CD8-positive, alpha-beta memory T cell (primary cell): ENCODE measurements around the gene INHA. TPM values are rescaled to one million over a fixed set of nuclear protein-coding genes. Genes with fewer than 3 reads are reported as not detected.

Experiments used
- CTCF ChIA-PET: fragments of 350-600 bp; sonication (Branson Sonifier 250); formaldehyde crosslinking; loops from one replicate; lab custom pipeline; 2021; ENCODE audit warnings: antibody characterized with exemption; lab: Charles Lee
- POLR2A ChIA-PET: fragments of 350-600 bp; sonication (Branson Sonifier 250); formaldehyde crosslinking; loops from one replicate; lab custom pipeline; 2021; ENCODE audit warnings: antibody characterized with exemption; lab: Charles Lee
- DNase-seq, 5 donors: peaks; one replicate each; pipeline versions ENCODE4 v3.0.0 to v3.0.0-alpha.2; 2020 to 2022; ENCODE audit warnings: mixed read lengths in 1 of 5
- H3K27ac ChIP-seq: one replicate; pipeline ENCODE4 v1.7.0; 2013; ENCODE audit warnings: low read depth, mild to moderate bottlenecking, low read length, moderate library complexity
- H3K27me3 ChIP-seq: 2 replicates; pipeline ENCODE4 v1.7.0; 2013; ENCODE audit warnings: low read length, mild to moderate bottlenecking; ENCODE audit not compliant: insufficient read depth, poor library complexity, severe bottlenecking
- H3K36me3 ChIP-seq: 2 replicates; pipeline ENCODE4 v1.7.0; 2013; ENCODE audit warnings: mild to moderate bottlenecking, low read length, moderate library complexity; ENCODE audit not compliant: insufficient read depth
- H3K4me1 ChIP-seq: 2 replicates; pipeline ENCODE4 v1.7.0; 2013; ENCODE audit warnings: mild to moderate bottlenecking, low read length, moderate library complexity; ENCODE audit not compliant: insufficient read depth
- H3K4me3 ChIP-seq: 2 replicates; pipeline ENCODE4 v1.7.0; 2013; ENCODE audit warnings: mild to moderate bottlenecking, low read length
- H3K9me3 ChIP-seq: 2 replicates; pipeline ENCODE4 v1.7.0; 2013; ENCODE audit warnings: mild to moderate bottlenecking, low read length
- H3K27ac Mint-ChIP-seq, 8 donors: one replicate each; pipeline ENCODE4 v1.8.0; 2020 to 2021; ENCODE audit warnings: mixed read lengths in 8 of 8, mild to moderate bottlenecking in 6 of 8, inconsistent platforms in 3 of 8, moderate library complexity in 3 of 8
- H3K27me3 Mint-ChIP-seq, 2 donors: one replicate each; pipeline ENCODE4 v1.8.0; 2020 to 2021; ENCODE audit warnings: mixed read lengths in 2 of 2, mild to moderate bottlenecking in 1 of 2, moderate library complexity in 1 of 2
- H3K36me3 Mint-ChIP-seq, 3 donors: one replicate each; pipeline ENCODE4 v1.8.0; 2020 to 2021; ENCODE audit warnings: mixed read lengths in 3 of 3, inconsistent platforms in 1 of 3, mild to moderate bottlenecking in 1 of 3
- H3K4me1 Mint-ChIP-seq, 3 donors: one replicate each; pipeline ENCODE4 v1.8.0; 2020 to 2021; ENCODE audit warnings: mixed read lengths in 3 of 3, inconsistent platforms in 1 of 3, mild to moderate bottlenecking in 1 of 3
- H3K4me3 Mint-ChIP-seq, 7 donors: one replicate each; pipeline ENCODE4 v1.8.0; 2020 to 2021; ENCODE audit warnings: mixed read lengths in 7 of 7, mild to moderate bottlenecking in 6 of 7, moderate library complexity in 4 of 7, inconsistent platforms in 2 of 7
- H3K9me3 Mint-ChIP-seq, 5 donors: one replicate each; pipeline ENCODE4 v1.8.0; 2020 to 2022; ENCODE audit warnings: mixed read lengths in 5 of 5, mild to moderate bottlenecking in 3 of 5, moderate library complexity in 2 of 5, inconsistent platforms in 1 of 5
- polyA plus RNA-seq: library from polyadenylated mRNA; unstranded; fragments of 300-500 nt; fragmentation: Illumina TruSeq; gene quantifications from one replicate; pipeline ENCODE4 v1.2.3, GENCODE V29; 2021
- total RNA-seq, 2 experiments: library from RNA; stranded (reverse); gene quantifications; one replicate each; pipeline ENCODE4 v1.2.3, GENCODE V29; 2021

Gene INHA
- total and polyA plus RNA-seq, 3 experiments from 2014 or later, result not detected

- DNase-seq, result no peak
- CTCF ChIA-PET, result interaction anchor here (6.3 kb wide), 1 partner anchor 14 kb away, joined by 34 read pairs; the partner anchor contains the start of genes CHPF and TMEM198
Measured at GRCh38 chr2:219556413-219556812, 15.7 kb upstream of the INHA start.

GRCh38 chr2:219557320-219557719, 14.8 kb upstream of the INHA start:
- Histone ChIP-seq H3K4me1 (peaks cover 7% of the 10 kb centered on the region), H3K9me3 (no peaks in the 10 kb centered on the region), H3K36me3 (no peaks in the 10 kb centered on the region), H3K27ac (no peak overlapping the region), H3K27me3 (peaks cover 15% of the 10 kb centered on the region), H3K4me3 (no peak overlapping the region)
- Mint-ChIP-seq H3K9me3 (no peaks in the 10 kb centered on the region), H3K4me3 (no peak overlapping the region), H3K4me1 (peaks cover 0 to 6% (median 4%) of the 10 kb centered on the region in 3 donors), H3K27ac (no peak overlapping the region), H3K36me3 (no peaks in the 10 kb centered on the region), H3K27me3 (peaks cover 15 to 60% of the 10 kb centered on the region in 2 donors)
- ChIA-PET CTCF (interaction anchor here (1.1 kb wide), 1 partner anchor 27 kb away, joined by 4 read pairs; no protein-coding TSS in a partner anchor), POLR2A (no interaction called here)
- no peak for DNase-seq

More at GRCh38 chr2:219556413-219556812, 15.7 kb upstream of the INHA start:
- Mint-ChIP-seq H3K36me3 (no peaks in the 10 kb centered on the region), H3K27ac (no peak overlapping the region), H3K9me3 (no peaks in the 10 kb centered on the region), H3K27me3 (peaks cover 24 to 58% of the 10 kb centered on the region in 2 donors), H3K4me3 (peak overlapping the region in 1 of 7 donors; percentile 48), H3K4me1 (peaks cover 0 to 12% (median 7%) of the 10 kb centered on the region in 3 donors)
- no peaks in the 10 kb centered on the region for H3K36me3 ChIP-seq
- H3K4me3 ChIP-seq, result no peak overlapping the region
- no peak overlapping the region for H3K27ac ChIP-seq
- peaks cover 24% of the 10 kb centered on the region for H3K27me3 ChIP-seq
- POLR2A ChIA-PET, result no interaction called here
- H3K9me3 ChIP-seq, result no peaks in the 10 kb centered on the region
- peaks cover 7% of the 10 kb centered on the region for H3K4me1 ChIP-seq

GRCh38 chr2:219557791-219558785, 14.0 kb upstream of the INHA start:
- no peaks in the 10 kb centered on the region for H3K36me3 Mint-ChIP-seq
- H3K27me3 ChIP-seq, result peaks cover 11% of the 10 kb centered on the region
- H3K27ac ChIP-seq, result no peak overlapping the region
- no peaks in the 10 kb centered on the region for H3K9me3 ChIP-seq
- no peak for DNase-seq
- H3K4me1 ChIP-seq, result peaks cover 3% of the 10 kb centered on the region
- peaks cover 13 to 65% of the 10 kb centered on the region in 2 donors for H3K27me3 Mint-ChIP-seq
- POLR2A ChIA-PET, result no interaction called here
- peaks cover 0 to 5% (median 4%) of the 10 kb centered on the region in 3 donors for H3K4me1 Mint-ChIP-seq
- no peaks in the 10 kb centered on the region for H3K9me3 Mint-ChIP-seq
- H3K4me3 Mint-ChIP-seq, result no peak overlapping the region
- CTCF ChIA-PET, result interaction anchor here (0.8 to 1.1 kb wide), 2 partner anchors 17 to 28 kb away, joined by 3 to 4 read pairs; no protein-coding TSS in a partner anchor
- no peak overlapping the region for H3K4me3 ChIP-seq
- H3K27ac Mint-ChIP-seq, result no peak overlapping the region
- H3K36me3 ChIP-seq, result no peaks in the 10 kb centered on the region

GRCh38 chr2:219559156-219559915, 12.8 kb upstream of the INHA start:
- no peaks in the 10 kb centered on the region for H3K4me1 Mint-ChIP-seq
- Histone ChIP-seq H3K4me3 (no peak overlapping the region), H3K36me3 (no peaks in the 10 kb centered on the region), H3K4me1 (no peaks in the 10 kb centered on the region), H3K27me3 (no peaks in the 10 kb centered on the region), H3K9me3 (no peaks in the 10 kb centered on the region), H3K27ac (no peak overlapping the region)
- peaks cover 0 to under 1% (median 0%) of the 10 kb centered on the region in 5 donors for H3K9me3 Mint-ChIP-seq
- H3K4me3 Mint-ChIP-seq, result no peak overlapping the region
- no peak for DNase-seq
- POLR2A ChIA-PET, result no interaction called here
- CTCF ChIA-PET, result interaction anchor here (0.8 to 3.9 kb wide), 9 partner anchors 10 to 171 kb away, joined by 3 to 13 read pairs (median 6); partner anchors contain the start of genes CHPF, OBSL1, STK11IP and TMEM198
- H3K27me3 Mint-ChIP-seq, result peaks cover 4 to 61% of the 10 kb centered on the region in 2 donors
- no peaks in the 10 kb centered on the region for H3K36me3 Mint-ChIP-seq
- no peak overlapping the region for H3K27ac Mint-ChIP-seq

GRCh38 chr2:219560037-219560892, 11.8 kb upstream of the INHA start:
- no peaks in the 10 kb centered on the region for H3K36me3 ChIP-seq
- Mint-ChIP-seq H3K27me3 (peaks cover 12 to 54% of the 10 kb centered on the region in 2 donors), H3K9me3 (peaks cover 0 to 2% (median 0%) of the 10 kb centered on the region in 5 donors), H3K36me3 (no peaks in the 10 kb centered on the region), H3K27ac (no peak overlapping the region), H3K4me1 (no peaks in the 10 kb centered on the region), H3K4me3 (no peak overlapping the region)
- no peak overlapping the region for H3K4me3 ChIP-seq
- CTCF ChIA-PET, result interaction anchor here (0.5 to 3.9 kb wide), 15 partner anchors 9 to 202 kb away, joined by 3 to 13 read pairs (median 5); partner anchors contain the start of genes CHPF, OBSL1, STK11IP and TMEM198
- no peak overlapping the region for H3K27ac ChIP-seq
- H3K27me3 ChIP-seq, result no peaks in the 10 kb centered on the region
- POLR2A ChIA-PET, result no interaction called here
- no peaks in the 10 kb centered on the region for H3K9me3 ChIP-seq
- no peaks in the 10 kb centered on the region for H3K4me1 ChIP-seq
- DNase-seq, result peak in 3 of 5 donors; percentile 12 to 46 (median 30)

GRCh38 chr2:219560893-219561178, 11.3 kb upstream of the INHA start:
- Histone ChIP-seq H3K4me3 (no peak overlapping the region), H3K36me3 (no peaks in the 10 kb centered on the region), H3K27me3 (no peaks in the 10 kb centered on the region), H3K9me3 (no peaks in the 10 kb centered on the region), H3K4me1 (no peaks in the 10 kb centered on the region), H3K27ac (no peak overlapping the region)
- no peaks in the 10 kb centered on the region for H3K36me3 Mint-ChIP-seq
- no peak overlapping the region for H3K4me3 Mint-ChIP-seq
- H3K27me3 Mint-ChIP-seq, result peaks cover 13 to 54% of the 10 kb centered on the region in 2 donors
- ChIA-PET POLR2A (no interaction called here), CTCF (interaction anchor here (0.5 to 3.9 kb wide), 13 partner anchors 10 to 203 kb away, joined by 3 to 13 read pairs (median 6); partner anchors contain the start of genes CHPF, OBSL1, STK11IP and TMEM198)
- no peaks in the 10 kb centered on the region for H3K4me1 Mint-ChIP-seq
- no peak for DNase-seq
- peaks cover 0 to 2% (median 0%) of the 10 kb centered on the region in 5 donors for H3K9me3 Mint-ChIP-seq
- H3K27ac Mint-ChIP-seq, result no peak overlapping the region
